HCT116 (cell line): ENCODE measurements around the gene WSCD2. TPM values are rescaled to one million over a fixed set of nuclear protein-coding genes. Genes with fewer than 3 reads are reported as not detected.

Source experiments
- ATAC-seq: fragments of 200-7000 bp; cut with Tn5 transposase; 2 replicates; pipeline ENCODE4 v1.9.1; 2020; ENCODE audit warnings: mild to moderate bottlenecking, moderate library complexity
- BruUV-seq: library from RNA; stranded (reverse); fragments of 400-500 nt; replicated peaks from 2 replicates; lab custom pipeline; 2021; lab: Mats Ljungman, UMichigan
- CTCF ChIA-PET: fragments of 300-600 bp; sonication (Branson Sonifier 250); formaldehyde crosslinking; loops from one replicate; lab custom pipeline; 2021; ENCODE audit warnings: antibody characterized with exemption; lab: Charles Lee
- POLR2A ChIA-PET: fragments of 300-600, 350-600 bp; sonication (Branson Sonifier 250); formaldehyde crosslinking; loops from one replicate; lab custom pipeline; 2021; ENCODE audit warnings: antibody characterized with exemption; lab: Charles Lee
- RAD21 ChIA-PET, 2 experiments: fragments of 300-600 bp; sonication (Branson Sonifier 250); formaldehyde crosslinking; loops; one replicate each; lab custom pipeline; 2023; ENCODE audit warnings: low total read pairs in 2 of 2; ENCODE audit not compliant: uncharacterized antibody in 2 of 2, unreplicated experiment in 2 of 2, low non-redundant PET in 1 of 2; lab: Charles Lee
- DNase-seq: peaks from one replicate; pipeline ENCODE4 v3.0.0-alpha.2; 2010; ENCODE audit warnings: low read depth, low spot score
- H2AFZ ChIP-seq: fragments of 200-600 bp; shearing (Covaris generic), sonication (generic); 2 replicates; pipeline ENCODE4 v1.6.1; 2017; ENCODE audit warnings: low read depth, mixed run types, mixed read lengths, antibody characterized with exemption, low read length; ENCODE audit not compliant: poor library complexity, severe bottlenecking
- H3K27ac ChIP-seq: 2 replicates; pipeline ENCODE4 v1.5.1; 2012; ENCODE audit warnings: low read depth, low read length
- H3K27me3 ChIP-seq: fragments of 200-600 bp; sonication (generic); 2 replicates; pipeline ENCODE4 v1.6.1; 2016; ENCODE audit warnings: mixed run types, low read length, mixed read lengths; ENCODE audit not compliant: insufficient read depth
- H3K36me3 ChIP-seq, 2 experiments: fragments of 200-500 bp in 1 of 2; fragments of 200-600 bp in 1 of 2; sonication (Bioruptor generic) in 1 of 2; sonication (generic) in 1 of 2; 2 replicates each; pipeline versions ENCODE4 v1.5.1 to v1.6.1; 2014 to 2016; ENCODE audit warnings: low read length in 2 of 2, inconsistent platforms in 1 of 2, mixed read lengths in 1 of 2, mixed run types in 1 of 2; ENCODE audit not compliant: insufficient read depth in 2 of 2, control insufficient read depth in 1 of 2
- H3K4me1 ChIP-seq, 2 experiments: fragments of 200-600 bp in 1 of 2; sonication (generic) in 1 of 2; 2 replicates each; pipeline versions ENCODE4 v1.5.1 to v1.6.1; 2012 to 2017; ENCODE audit warnings: low read length in 2 of 2, inconsistent platforms in 1 of 2, mild to moderate bottlenecking in 1 of 2, mixed read lengths in 1 of 2, mixed run types in 1 of 2, moderate library complexity in 1 of 2; ENCODE audit not compliant: insufficient read depth in 2 of 2, control insufficient read depth in 1 of 2
- H3K4me2 ChIP-seq: fragments of 200-600 bp; sonication (generic); 2 replicates; pipeline ENCODE4 v1.6.1; 2017; ENCODE audit warnings: mixed run types, low read length, mixed read lengths
- H3K4me3 ChIP-seq, 2 experiments: fragments of 200-600 bp in 1 of 2; sonication (generic) in 1 of 2; replicated peaks in 1 of 2; 2 replicates each; pipeline ENCODE4 v1.5.1; 2011 to 2016; ENCODE audit warnings: low read length in 2 of 2, control low read depth in 1 of 2, low read depth in 1 of 2, mild to moderate bottlenecking in 1 of 2, mixed read lengths in 1 of 2, mixed run types in 1 of 2
- H3K79me2 ChIP-seq: fragments of 200-600 bp; sonication (generic); 2 replicates; pipeline ENCODE4 v1.6.1; 2017; ENCODE audit warnings: mild to moderate bottlenecking, mixed run types, low read length, moderate library complexity, mixed read lengths; ENCODE audit not compliant: insufficient read depth
- H3K9ac ChIP-seq: fragments of 200-600 bp; sonication (generic); 2 replicates; pipeline ENCODE4 v1.6.1; 2016; ENCODE audit warnings: low read length, mixed read lengths
- H3K9me2 ChIP-seq: fragments of 200-600 bp; sonication (generic), shearing (Covaris generic); 2 replicates; pipeline ENCODE4 v1.6.1; 2017; ENCODE audit warnings: mixed run types, mild to moderate bottlenecking, moderate library complexity; ENCODE audit not compliant: insufficient read depth
- H3K9me3 ChIP-seq, 2 experiments: fragments of 200-500 bp in 1 of 2; fragments of 200-600 bp in 1 of 2; sonication (Bioruptor generic) in 1 of 2; sonication (generic) in 1 of 2; 2 replicates each; pipeline ENCODE4 v1.6.1; 2014 to 2017; ENCODE audit warnings: low read length in 2 of 2, mixed read lengths in 2 of 2, inconsistent platforms in 1 of 2, low read depth in 1 of 2, mild to moderate bottlenecking in 1 of 2, mixed run types in 1 of 2, moderate library complexity in 1 of 2; ENCODE audit not compliant: control insufficient read depth in 1 of 2, insufficient read depth in 1 of 2
- H4K20me1 ChIP-seq: fragments of 200-600 bp; sonication (generic), shearing (Covaris generic); 2 replicates; pipeline ENCODE4 v1.6.1; 2017; ENCODE audit warnings: mixed run types, mild to moderate bottlenecking, moderate library complexity; ENCODE audit not compliant: insufficient read depth
- ATF3 ChIP-seq: IDR thresholded peaks from 2 replicates; pipeline ENCODE4 v1.6.1; 2012
- CBX3 ChIP-seq: IDR thresholded peaks from 2 replicates; pipeline ENCODE4 v1.6.1; 2012; ENCODE audit warnings: low read depth
- CTCF ChIP-seq, 3 experiments: fragments of 200-600 bp in 1 of 3; sonication (generic) in 1 of 3; IDR thresholded peaks in 2 of 3; conservative IDR thresholded peaks in 1 of 3; 2 replicates each; pipeline ENCODE4 v1.5.1; 2012 to 2017; ENCODE audit warnings: low read depth in 2 of 3, low read length in 2 of 3, antibody characterized with exemption in 1 of 3, borderline replicate concordance in 1 of 3, control low read depth in 1 of 3, mild to moderate bottlenecking in 1 of 3, mixed read lengths in 1 of 3, mixed run types in 1 of 3, moderate library complexity in 1 of 3; ENCODE audit not compliant: insufficient read depth in 1 of 3
- EGR1 ChIP-seq: IDR thresholded peaks from 2 replicates; pipeline ENCODE4 v1.6.1; 2012; ENCODE audit warnings: low read depth
- ELF1 ChIP-seq: IDR thresholded peaks from 2 replicates; pipeline ENCODE4 v1.6.1; 2012; ENCODE audit warnings: low read depth, borderline replicate concordance
- EZH2 ChIP-seq: fragments of 200-600 bp; sonication (generic); IDR thresholded peaks from 2 replicates; pipeline ENCODE4 v1.6.1; 2017; ENCODE audit warnings: antibody characterized with exemption, mixed run types
- EZH2phosphoT487 ChIP-seq: fragments of 200-600 bp; IDR thresholded peaks from 2 replicates; pipeline ENCODE4 v1.6.1; 2018; ENCODE audit warnings: antibody characterized with exemption, borderline replicate concordance
- FOSL1 ChIP-seq: IDR thresholded peaks from 2 replicates; pipeline ENCODE4 v1.6.1; 2012; ENCODE audit warnings: low read depth
- JUND ChIP-seq: IDR thresholded peaks from 2 replicates; pipeline ENCODE4 v1.6.1; 2012
- POLR2A ChIP-seq: IDR thresholded peaks from 2 replicates; pipeline ENCODE4 v1.7.0; 2011; ENCODE audit warnings: borderline replicate concordance; ENCODE audit not compliant: insufficient read depth, insufficient read length; ENCODE audit errors: extremely low read depth
- POLR2AphosphoS5 ChIP-seq: IDR thresholded peaks from 2 replicates; pipeline ENCODE4 v1.6.1; 2011; ENCODE audit warnings: mild to moderate bottlenecking, low read depth, low read length, moderate library complexity
- RAD21 ChIP-seq: IDR thresholded peaks from 2 replicates; pipeline ENCODE4 v1.6.1; 2012; ENCODE audit warnings: low read depth, mild to moderate bottlenecking
- REST ChIP-seq: IDR thresholded peaks from 2 replicates; pipeline ENCODE4 v1.6.1; 2012; ENCODE audit warnings: low read depth
- SP1 ChIP-seq: IDR thresholded peaks from 2 replicates; pipeline ENCODE4 v1.6.1; 2012; ENCODE audit warnings: low read depth
- SRF ChIP-seq: IDR thresholded peaks from 2 replicates; pipeline ENCODE4 v1.6.1; 2012; ENCODE audit warnings: low read depth
- TCF7L2 ChIP-seq: IDR thresholded peaks from 2 replicates; pipeline ENCODE4 v1.7.0; 2011; ENCODE audit warnings: borderline replicate concordance, inconsistent platforms; ENCODE audit not compliant: insufficient read depth, insufficient read length; ENCODE audit errors: extremely low read depth
- YY1 ChIP-seq: IDR thresholded peaks from 2 replicates; pipeline ENCODE4 v1.6.1; 2011; ENCODE audit warnings: low read length, low read depth, moderate library complexity, mild to moderate bottlenecking; ENCODE audit not compliant: insufficient replicate concordance; ENCODE audit errors: extremely low read depth
- ZBTB33 ChIP-seq: IDR thresholded peaks from 2 replicates; pipeline ENCODE4 v1.6.1; 2011; ENCODE audit warnings: mild to moderate bottlenecking, low read length, moderate library complexity; ENCODE audit not compliant: insufficient replicate concordance; ENCODE audit errors: extremely low read depth
- ZNF274 ChIP-seq: fragments of 200-500 bp; sonication (Bioruptor generic); IDR thresholded peaks from 2 replicates; pipeline ENCODE4 v1.6.1; 2014; ENCODE audit warnings: mild to moderate bottlenecking, low read depth, low read length, inconsistent platforms
- intact Hi-C: fragments of 100-400 bp; cut with micrococcal nuclease; formaldehyde crosslinking; loops from 2 replicates; pipeline ENCODE4 v1.10.0; 2022
- total RNA-seq: library from RNA; stranded (reverse); gene quantifications from one replicate; pipeline ENCODE4 v1.2.1, GENCODE V29; 2021; ENCODE audit not compliant: unreplicated experiment

WSCD2 gene
- total RNA-seq, 1 experiment from 2014 or later = 0.05 TPM

- Histone ChIP-seq H3K27ac (no peak overlapping the region), H3K9me3 (no peaks in the 10 kb centered on the region), H3K4me2 (no peak overlapping the region), H3K4me3 (no peak overlapping the region), H3K79me2 (no peaks in the 10 kb centered on the region), H3K9ac (no peak overlapping the region), H3K27me3 (peaks cover 68% of the 10 kb centered on the region), H3K4me1 (no peaks in the 10 kb centered on the region), H3K9me2 (no peaks in the 10 kb centered on the region), H2AFZ (no peak overlapping the region), H3K36me3 (no peaks in the 10 kb centered on the region), H4K20me1 (no peaks in the 10 kb centered on the region)
- ATAC-seq (no peak), DNase-seq (no peak)
- TF ChIP-seq SP1 = no peak
- TF ChIP-seq ZBTB33 = no peak
- no peak for TF ChIP-seq EZH2
- TF ChIP-seq CTCF (IDR thresholded peaks at IDR 0.05 in 2 of 3, conservative IDR thresholded peaks at IDR 0.05 in 1 of 3; ENCODE audit: borderline replicate concordance in 1 of 3, insufficient read depth in 1 of 3, low read depth in 2 of 3, low read length in 2 of 3) = no peak
- TF ChIP-seq ZNF274 = no peak
- TF ChIP-seq REST = no peak
- no peak for TF ChIP-seq ATF3
- TF ChIP-seq POLR2A = no peak
- no peak for TF ChIP-seq SRF
- TF ChIP-seq ELF1 = no peak
- no peak for TF ChIP-seq FOSL1
- no peak for TF ChIP-seq EZH2phosphoT487
- TF ChIP-seq CBX3 = no peak
- no peak for TF ChIP-seq TCF7L2
- no peak for TF ChIP-seq POLR2AphosphoS5
- no peak for TF ChIP-seq YY1
- TF ChIP-seq RAD21 = no peak
- no peak for TF ChIP-seq JUND
- no peak for TF ChIP-seq EGR1
- ChIA-PET POLR2A (no interaction called here), CTCF (no interaction called here), RAD21 (no interaction called here)
- intact Hi-C loops = no loop called here
- no TSS peak for BruUV-seq
These were observed 125.6 kb downstream of the WSCD2 start for GRCh38 chr12:108254517-108255251.
